Frontal cortex (tissue), 4 donors: Measurements from ENCODE around the gene ANXA5. TPM values are rescaled to one million over a fixed set of nuclear protein-coding genes. Genes with fewer than 3 reads are reported as not detected.
"Not testable (repeated sequence)": the region's sequence is repeated elsewhere in the genome, so short reads cannot be mapped to it uniquely, and the experiment has no call there.

Source experiments
- DNase-seq, 2 donors: peaks; one replicate each; pipeline ENCODE4 v3.0.0; 2012; ENCODE audit warnings: low spot score in 2 of 2
- FAIRE-seq: peaks from 2 replicates; lab custom pipeline; 2012; peaks lifted over from hg19 to GRCh38; lab: Jason Lieb, UNC
- total RNA-seq: library from RNA; depleted of rRNA; stranded (reverse); fragments of >200 nt; gene quantifications from one replicate; pipeline ENCODE4 v1.2.3, GENCODE V29; 2014
- donor health status: control.
- donor health status: control.
- donor health status: control.

Gene ANXA5
- total RNA-seq, 1 donor from 2014 or later, result 31.8 TPM

DNA sequence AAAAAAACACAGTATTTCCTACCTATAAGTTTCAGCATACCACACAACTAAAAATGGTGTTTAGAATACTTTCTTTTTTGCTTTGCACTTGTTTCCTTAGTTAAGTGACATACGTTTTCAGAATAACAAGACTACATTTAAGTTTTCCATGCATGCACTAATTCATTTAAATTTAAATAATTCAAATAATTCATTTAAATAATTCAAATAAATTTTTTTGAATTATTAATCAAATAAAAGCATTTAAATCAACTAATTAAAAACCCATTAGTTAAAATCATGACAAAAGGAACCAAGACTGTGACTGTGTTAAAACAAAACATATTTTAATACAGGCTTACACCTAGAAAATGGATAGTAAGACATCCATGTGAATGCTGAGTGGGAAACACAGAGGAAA lies 12.8 kb downstream of the ANXA5 start:
- DNase-seq, result no peak
- peak; percentile 67 for FAIRE-seq

GRCh38 chr4:121680571-121680970 lies 16.2 kb downstream of the ANXA5 start:
- no peak for DNase-seq
- FAIRE-seq, result no peak

DNA sequence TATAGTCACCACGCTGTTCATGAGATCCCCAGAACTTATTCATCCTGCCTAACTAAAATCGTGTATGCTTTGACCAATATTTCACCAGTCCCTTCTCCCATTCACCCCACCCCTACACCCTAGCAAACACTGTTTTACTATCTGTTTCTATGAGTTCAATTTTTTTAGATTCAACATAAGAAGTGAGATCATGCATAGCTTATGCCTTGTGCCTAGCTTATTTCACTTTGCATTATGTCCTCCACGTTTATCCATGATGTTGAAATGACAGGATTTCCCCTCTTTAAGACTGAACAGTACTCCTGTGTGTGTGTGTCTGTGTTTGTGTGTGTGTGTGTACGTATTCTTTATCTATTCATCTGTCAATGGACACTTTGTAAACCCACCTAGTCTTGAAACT lies 16.8 kb downstream of the ANXA5 start:
- DNase-seq, result no peak
- no peak for FAIRE-seq

DNA sequence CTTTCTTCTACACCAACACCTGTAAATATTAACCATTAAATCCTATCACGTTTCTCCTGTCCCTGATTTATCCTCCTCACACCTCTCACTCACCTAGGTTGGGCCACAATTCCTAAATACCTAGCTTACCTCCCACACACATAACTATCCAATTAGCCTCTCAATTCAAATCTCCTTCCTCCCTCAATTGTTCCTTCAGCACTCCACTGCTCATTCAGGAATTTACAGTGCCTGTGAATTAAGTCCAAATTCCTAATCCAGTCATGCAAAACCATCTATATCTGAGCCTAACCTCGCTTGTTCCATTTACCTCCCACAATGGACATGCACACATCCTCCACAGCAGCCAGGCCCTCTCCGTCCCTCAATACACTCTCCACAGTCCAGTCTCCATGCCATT lies 17.5 kb downstream of the ANXA5 start:
- no peak for DNase-seq
- no peak for FAIRE-seq

- no peak for FAIRE-seq
- no peak for DNase-seq
These were observed 19.3 kb downstream of the ANXA5 start for GRCh38 chr4:121677524-121677923.

- FAIRE-seq (no peak), DNase-seq (no peak)
These were observed 20.3 kb downstream of the ANXA5 start for GRCh38 chr4:121676345-121677075.

DNA sequence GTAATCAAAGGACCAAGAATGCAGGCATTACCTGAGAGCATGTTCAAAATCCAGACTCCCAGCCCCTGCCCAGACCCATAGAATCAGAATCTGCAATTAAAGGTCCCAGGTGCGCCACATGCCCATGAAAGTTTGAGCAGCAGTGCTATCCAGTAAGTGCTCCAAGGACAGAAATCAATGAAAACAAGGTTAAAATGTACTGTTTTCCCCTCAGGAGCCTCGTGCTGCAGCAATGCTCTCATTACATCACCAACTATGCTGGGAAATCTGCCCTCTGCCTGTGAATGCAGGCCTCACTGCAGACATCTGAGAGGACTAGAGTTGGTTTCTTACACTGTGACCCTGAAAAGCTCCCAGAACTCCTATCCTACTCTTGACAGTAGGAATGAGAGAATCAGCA lies 21.1 kb downstream of the ANXA5 start:
- no peak for FAIRE-seq

DNA sequence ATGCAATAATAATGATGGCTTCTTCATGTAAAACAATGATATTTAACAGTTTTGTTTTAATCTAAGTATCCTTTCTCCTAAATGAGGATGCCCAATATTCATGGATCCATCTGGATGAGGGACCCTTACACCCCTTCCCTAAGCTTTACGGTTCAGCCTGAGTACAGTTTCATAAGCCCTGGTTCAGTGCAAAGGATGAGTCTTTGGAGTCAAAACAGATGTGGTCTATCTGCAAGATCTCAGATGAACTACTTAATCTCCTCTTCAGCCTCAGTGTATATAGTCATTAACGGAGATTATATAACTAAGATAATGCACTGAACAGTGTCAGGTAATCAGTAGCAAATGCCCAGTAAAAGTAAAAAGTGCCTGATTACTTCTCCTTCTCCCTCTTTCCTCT lies 22.1 kb downstream of the ANXA5 start:
- FAIRE-seq, result no peak
- no peak for DNase-seq

More for the DNA sequence above, 21.1 kb downstream of the ANXA5 start:
- DNase-seq, result no peak

- no peak for DNase-seq
- FAIRE-seq, result no peak
These were observed 22.6 kb downstream of the ANXA5 start for GRCh38 chr4:121674191-121674590.

DNA sequence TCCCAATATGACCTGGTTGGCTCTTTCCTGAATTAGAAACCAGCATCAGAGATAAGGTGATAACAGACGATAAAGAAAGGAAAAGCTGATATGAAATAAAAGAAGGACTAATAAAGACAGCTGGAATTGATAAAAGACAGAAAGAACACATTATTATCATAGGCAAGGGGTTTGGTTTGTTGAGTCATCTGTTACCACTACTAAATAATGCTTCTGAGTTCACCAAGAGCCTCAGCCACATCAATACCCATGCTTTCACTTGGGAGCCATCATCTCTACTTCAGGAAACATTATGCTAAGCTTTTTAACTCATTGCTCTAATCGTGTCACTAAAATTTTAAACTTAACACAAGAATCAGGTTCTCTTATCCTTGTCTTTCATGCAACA lies 27.6 kb downstream of the ANXA5 start:
- DNase-seq (no peak), FAIRE-seq (no peak)

DNA sequence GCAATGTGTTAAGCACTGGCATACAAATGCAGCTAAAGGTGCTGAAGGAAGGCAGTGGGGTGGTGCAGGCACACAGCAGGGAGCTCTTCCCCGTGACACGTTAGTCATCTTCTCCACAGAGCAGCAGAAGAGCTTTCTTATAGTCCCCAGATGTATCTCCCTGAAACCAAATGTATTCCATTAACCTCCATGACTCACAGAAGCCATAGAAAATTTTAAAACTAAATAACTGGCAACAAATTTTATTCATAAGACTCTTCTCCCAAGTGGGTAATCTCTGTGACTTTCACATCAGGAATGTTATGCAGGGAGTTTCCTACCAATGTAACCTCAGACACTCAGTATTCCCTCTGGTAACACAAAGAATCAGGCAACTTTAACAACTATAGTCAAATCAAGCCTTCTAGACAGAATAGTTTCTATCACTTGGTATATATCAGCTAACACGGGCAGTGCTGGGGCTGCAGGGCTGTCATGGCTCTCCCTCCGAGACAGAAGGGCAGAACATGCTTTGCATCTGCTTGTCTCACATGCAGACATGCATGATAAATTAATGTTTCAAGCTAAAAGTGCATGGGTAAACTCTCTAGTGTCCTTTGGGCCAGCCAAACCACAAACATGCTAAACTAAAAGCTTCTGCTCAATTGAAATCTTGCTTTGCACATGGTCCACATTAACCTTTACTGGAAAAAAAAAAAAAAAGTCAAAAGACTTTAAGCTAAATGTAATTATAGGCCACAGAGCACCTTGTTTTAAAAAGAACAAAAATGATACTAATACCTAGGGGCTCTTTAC lies 28.2 kb downstream of the ANXA5 start:
- DNase-seq (no peak), FAIRE-seq (no peak)

DNA sequence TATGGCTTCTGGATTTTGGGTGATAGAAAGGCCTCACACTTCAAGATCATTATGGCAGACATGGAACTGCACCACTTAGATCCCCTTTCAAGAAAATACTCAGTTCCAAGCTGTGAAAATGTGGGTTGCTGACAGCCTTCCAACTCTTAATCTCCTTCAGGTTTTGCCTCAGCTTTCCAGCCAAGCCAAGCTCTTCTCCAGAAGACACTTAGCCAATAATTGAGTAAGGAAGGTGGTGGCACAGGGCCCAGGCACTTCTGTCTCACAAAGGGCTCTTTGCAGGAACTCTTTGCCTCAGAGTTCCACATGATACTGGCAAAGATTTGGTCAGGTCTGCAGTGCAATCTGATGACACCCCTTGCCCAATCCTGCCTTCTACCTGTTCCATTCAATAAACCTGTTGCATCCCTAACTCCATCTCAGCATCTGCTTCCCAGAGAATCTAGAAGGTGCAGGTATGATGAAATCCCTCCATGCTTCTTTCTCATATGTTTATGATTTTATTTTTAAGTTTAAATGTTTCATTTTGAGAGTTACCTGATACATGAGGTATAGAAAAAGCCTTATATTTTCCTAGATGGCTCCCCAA lies 30.6 kb downstream of the ANXA5 start:
- no peak for FAIRE-seq

GRCh38 chr4:121665371-121665770 lies 31.4 kb downstream of the ANXA5 start:
- DNase-seq (no peak), FAIRE-seq (no peak)

More for the DNA sequence above, 30.6 kb downstream of the ANXA5 start:
- no peak for DNase-seq

DNA sequence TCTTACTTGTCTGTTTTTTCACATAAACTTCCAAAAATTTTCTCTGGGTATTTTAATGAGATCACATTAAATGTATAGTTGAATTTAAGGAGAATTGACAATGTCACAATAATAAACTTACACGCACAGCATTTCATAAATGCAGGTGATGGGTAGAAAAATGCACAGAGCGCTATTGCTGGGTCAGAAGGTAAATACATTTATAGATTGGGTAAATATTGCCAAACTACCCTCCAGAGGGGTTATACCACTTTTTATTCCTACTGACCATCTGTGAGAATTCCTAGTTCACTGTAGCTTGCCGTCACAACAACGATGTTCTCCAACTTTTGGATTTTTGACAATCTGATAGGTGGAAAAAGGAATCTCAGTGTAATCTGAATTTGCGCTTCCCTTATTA lies 34.6 kb downstream of the ANXA5 start:
- FAIRE-seq, result no peak

GRCh38 chr4:121660175-121660933 lies 36.4 kb downstream of the ANXA5 start:
- FAIRE-seq, DNase-seq: not testable (repeated sequence)

More for the DNA sequence above, 34.6 kb downstream of the ANXA5 start:
- DNase-seq, result no peak

DNA sequence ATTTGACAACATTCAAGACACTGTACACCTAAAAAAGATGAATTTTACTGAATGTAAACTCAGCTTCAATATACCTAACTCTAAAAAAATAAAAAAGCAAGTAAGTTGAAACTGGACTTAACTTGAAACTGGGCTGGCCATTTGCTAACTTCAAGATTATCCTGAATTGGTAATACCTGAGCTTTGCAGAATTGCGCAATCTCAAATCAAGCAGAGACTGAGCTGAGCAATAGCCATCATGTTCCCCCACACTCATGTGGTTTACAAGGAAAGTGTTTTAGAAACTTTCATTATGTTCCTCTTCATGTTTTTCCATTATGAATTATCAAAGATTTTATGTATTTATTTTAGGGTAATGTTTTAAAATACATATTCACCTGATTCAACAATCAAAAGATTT lies 38.7 kb downstream of the ANXA5 start:
- no peak for FAIRE-seq
- no peak for DNase-seq

GRCh38 chr4:121656269-121656641 lies 40.5 kb downstream of the ANXA5 start:
- no peak for FAIRE-seq
- peak in 1 of 2 donors; percentile 30 for DNase-seq

DNA sequence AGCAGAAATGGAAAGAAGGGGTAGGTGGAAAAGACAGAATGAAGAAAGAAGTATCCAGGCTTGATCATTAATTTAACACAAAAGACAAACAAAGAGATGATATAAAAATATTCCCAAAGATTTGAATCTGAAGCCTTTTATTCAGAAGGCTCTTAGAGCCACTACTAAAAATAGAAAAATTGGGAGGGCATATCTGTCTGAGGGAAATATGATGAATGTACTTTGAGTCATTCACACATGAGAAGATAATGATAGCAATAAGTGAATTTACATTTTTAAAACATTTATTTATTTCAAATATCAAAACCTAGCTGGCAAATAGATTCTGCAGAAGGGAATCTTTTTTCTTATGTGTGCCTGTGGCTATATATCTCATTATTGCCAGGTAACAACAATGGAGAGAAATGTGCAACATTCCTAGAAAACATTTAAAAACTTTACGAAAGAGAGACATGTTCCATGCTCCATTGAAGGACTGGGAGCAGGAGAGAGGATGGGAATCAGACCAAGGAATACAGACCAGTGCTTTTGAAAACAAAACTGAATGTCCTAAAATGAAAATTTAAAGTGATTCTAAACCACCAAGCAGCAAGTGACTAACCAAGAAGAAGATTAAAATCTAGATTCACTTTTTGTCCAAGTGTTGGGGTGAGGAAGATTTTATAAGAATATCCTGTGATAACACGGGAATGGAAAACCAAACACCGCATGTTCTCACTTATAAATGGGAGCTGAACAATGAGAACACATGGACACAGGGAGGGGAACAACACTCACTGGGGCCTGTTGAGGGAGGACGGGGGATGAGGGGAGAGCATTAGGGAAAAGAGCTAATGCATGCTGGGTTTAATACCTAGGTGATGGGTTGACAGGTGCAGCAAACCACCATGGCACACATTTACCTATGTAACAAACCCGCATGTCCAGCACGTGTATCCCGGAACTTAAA lies 41.2 kb downstream of the ANXA5 start:
- DNase-seq, result no peak

GRCh38 chr4:121654738-121655137 lies 42.0 kb downstream of the ANXA5 start:
- FAIRE-seq (no peak), DNase-seq (no peak)

More for the DNA sequence above, 41.2 kb downstream of the ANXA5 start:
- no peak for FAIRE-seq
